Measurements from ENCODE around the gene TSHZ1.

TSHZ1 gene

GRCh38 chr18:75248426-75249174, 38.0 kb downstream of the TSHZ1 start (continued):
- TF ChIP-seq GLIS1 (tag by site-specific recombination; IDR thresholded peaks at IDR 0.05) (peak; percentile 12; the same call in 1 of the 2 replicates), MEIS1 (CRISPR knock-in tag; IDR thresholded peaks at IDR 0.05; ENCODE audit: borderline replicate concordance) (no peak), ZNF600 (tag by site-specific recombination; IDR thresholded peaks at IDR 0.05) (no peak), HIC1 (tag by site-specific recombination; IDR thresholded peaks at IDR 0.05) (0 out of 2 replicates have a peak, but pooled peaks have one; percentile 7), ZNF146 (tag by site-specific recombination; IDR thresholded peaks at IDR 0.05) (no peak), GLIS2 (tag by site-specific recombination; IDR thresholded peaks at IDR 0.05) (peak; percentile 33; the same call in 1 of the 2 replicates), PATZ1 (tag by site-specific recombination; IDR thresholded peaks at IDR 0.05) (no peak), ZNF544 (tag by site-specific recombination; IDR thresholded peaks at IDR 0.05) (no peak), HOXA7 (CRISPR knock-in tag; IDR thresholded peaks at IDR 0.05; ENCODE audit: borderline replicate concordance) (no peak), ZNF341 (tag by site-specific recombination; IDR thresholded peaks at IDR 0.05; ENCODE audit: low read depth) (no peak), ZBTB44 (tag by site-specific recombination; IDR thresholded peaks at IDR 0.05) (no peak), ZNF843 (tag by site-specific recombination; IDR thresholded peaks at IDR 0.05) (0 out of 2 replicates have a peak, but pooled peaks have one; percentile 49)

GRCh38 chr18:75249175-75249518, 38.5 kb downstream of the TSHZ1 start:
- Histone ChIP-seq H3K36me3 (ENCODE audit: control insufficient read depth in 2 of 2, insufficient read depth in 1 of 2, low read length in 2 of 2) (no peaks in the 10 kb centered on the region), H3K27ac (ENCODE audit: extremely low read depth, low read depth, low read length) (peak overlapping the region; percentile 73), H3K4me1 (ENCODE audit: control insufficient read depth, insufficient read depth, low read length) (peaks cover 36% of the 10 kb centered on the region), H3K4me3 (ENCODE audit: low read depth, low read length) (no peak overlapping the region), H3K9me3 (ENCODE audit: control insufficient read depth, insufficient read depth, low read depth, low read length) (no peaks in the 10 kb centered on the region)
- POLR2A ChIA-PET = no interaction called here
- CTCF ChIA-PET = no interaction called here
- TF ChIP-seq ZSCAN30 (tag by site-specific recombination; IDR thresholded peaks at IDR 0.05) = no peak
- no peak for TF ChIP-seq ZSCAN4 (tag by site-specific recombination; IDR thresholded peaks at IDR 0.05)
- TF ChIP-seq ZNF580 (tag by site-specific recombination; IDR thresholded peaks at IDR 0.05) = no peak
- 0 out of 2 replicates have a peak, but pooled peaks have one; percentile 7 for TF ChIP-seq HIC1 (tag by site-specific recombination; IDR thresholded peaks at IDR 0.05)
- no peak for TF ChIP-seq SETDB1 (IDR thresholded peaks at IDR 0.05; ENCODE audit: insufficient read length, low read length)
- no peak for TF ChIP-seq TCF7L2 (IDR thresholded peaks at IDR 0.05; ENCODE audit: borderline replicate concordance, low read depth, low read length)
- TF ChIP-seq GLIS2 (tag by site-specific recombination; IDR thresholded peaks at IDR 0.05) = no peak
- no peak for TF ChIP-seq ZFP41 (tag by site-specific recombination; IDR thresholded peaks at IDR 0.05; ENCODE audit: borderline replicate concordance)
- 0 out of 2 replicates have a peak, but pooled peaks have one; percentile 16 for TF ChIP-seq ZIC2 (tag by site-specific recombination; IDR thresholded peaks at IDR 0.05)
- TF ChIP-seq KLF10 (tag by site-specific recombination; IDR thresholded peaks at IDR 0.05) = no peak
- TF ChIP-seq ZNF174 (tag by site-specific recombination; IDR thresholded peaks at IDR 0.05) = no peak
- peak; percentile 4; the same call in 1 of the 2 replicates for TF ChIP-seq ZNF423 (tag by site-specific recombination; IDR thresholded peaks at IDR 0.05)
- TF ChIP-seq ZNF221 (tag by site-specific recombination; IDR thresholded peaks at IDR 0.05; ENCODE audit: borderline replicate concordance) = no peak
- no peak for TF ChIP-seq ZNF248 (tag by site-specific recombination; IDR thresholded peaks at IDR 0.05)

Data from HEK293 (cell line).